NCI-H345 treated with DMSO at 0.1 percent for 48 hours (cell line): Measurements from ENCODE around the gene EPHA2.
"Not testable (repeated sequence)": the region's sequence is repeated elsewhere in the genome, so short reads cannot be mapped to it uniquely, and the experiment has no call there.

Experiments used
- DNase-seq: peaks from one replicate; lab custom pipeline; 2025; ENCODE audit not compliant: unreplicated experiment; lab: John Stamatoyannopoulos, UW

Gene EPHA2

DNA sequence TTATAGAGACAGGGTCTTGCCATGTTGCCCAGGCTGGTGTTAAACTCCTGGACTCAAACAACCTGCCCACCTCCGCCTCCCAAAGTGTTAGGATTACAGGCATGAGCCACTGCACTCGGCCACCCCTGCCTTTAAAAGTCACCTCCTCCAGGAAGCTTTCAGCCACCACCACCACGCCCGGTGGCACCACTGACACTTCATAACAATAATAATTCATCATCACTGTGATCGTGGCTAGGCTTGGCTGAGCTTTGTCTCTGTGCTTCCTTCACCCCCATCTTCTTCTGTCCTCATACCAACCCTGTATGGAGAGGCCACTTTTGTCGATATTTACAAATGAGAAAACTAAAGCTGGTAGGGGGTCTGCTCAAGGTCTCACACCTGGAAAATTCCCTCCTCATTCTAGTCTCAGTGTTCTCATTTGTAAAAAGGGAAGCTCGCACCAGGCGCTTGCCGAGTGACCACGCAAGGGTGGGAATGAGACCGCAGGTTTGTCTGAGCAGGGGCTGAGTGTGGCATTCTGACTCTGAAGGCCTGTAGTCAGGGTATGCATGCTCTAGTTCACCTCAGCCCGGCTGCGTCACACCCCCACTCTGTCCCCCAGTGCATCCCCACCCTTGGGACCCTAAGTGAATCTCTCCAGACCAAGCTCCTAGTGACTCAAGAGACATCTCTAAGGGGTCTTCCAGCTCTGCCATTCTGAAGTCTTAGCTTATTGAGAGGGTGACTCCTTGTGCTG lies 12.9 kb upstream of the EPHA2 start:
- DNase-seq: no peak

GRCh38 chr1:16168144-16168495 lies 12.3 kb upstream of the EPHA2 start:
- not testable (repeated sequence) for DNase-seq

DNA sequence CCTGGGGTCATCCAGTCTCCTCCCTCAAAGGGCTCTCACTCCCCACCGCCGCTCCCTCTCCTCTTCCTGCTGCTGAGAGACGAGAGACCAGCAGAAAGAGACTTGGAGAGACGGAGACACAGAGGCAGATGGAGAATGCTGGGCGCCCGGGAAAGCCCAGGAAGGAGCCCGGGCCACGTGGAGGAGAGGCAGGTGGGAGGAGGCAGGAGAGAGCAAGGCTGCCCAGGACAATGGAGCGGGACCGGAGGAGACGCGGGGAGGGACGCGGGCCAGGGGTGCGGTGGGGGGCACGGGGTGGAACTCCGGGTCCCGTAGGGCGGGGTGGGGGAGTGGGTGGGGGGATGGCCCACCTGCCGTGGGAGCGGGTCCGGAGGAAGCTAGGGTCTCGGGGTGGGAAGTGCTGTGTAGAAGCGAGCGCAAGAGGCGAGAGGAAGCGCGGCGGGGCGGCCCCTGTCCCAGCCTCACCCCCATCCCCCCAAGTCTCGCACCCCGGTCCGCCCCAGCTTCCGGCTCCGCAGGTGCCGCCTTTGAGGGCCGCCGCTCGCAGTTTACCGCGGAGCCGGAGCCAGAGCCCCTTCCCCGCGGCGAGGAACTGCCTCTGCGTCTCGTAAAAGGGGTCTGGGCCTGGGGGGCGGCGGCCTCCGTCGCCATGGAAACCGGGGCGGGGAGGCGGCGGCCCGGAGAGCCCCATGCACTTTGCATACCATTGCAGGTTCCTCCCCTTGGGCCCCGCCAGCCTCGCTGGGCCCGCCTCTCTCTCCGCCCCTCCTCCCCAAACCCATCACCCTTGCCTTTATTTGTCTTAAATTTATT lies 11.7 kb upstream of the EPHA2 start:
- no peak for DNase-seq

GRCh38 chr1:16166117-16166516 lies 10.2 kb upstream of the EPHA2 start:
- no peak for DNase-seq

- DNase-seq: no peak
Measured at GRCh38 chr1:16165548-16165947, 9.7 kb upstream of the EPHA2 start.

DNA sequence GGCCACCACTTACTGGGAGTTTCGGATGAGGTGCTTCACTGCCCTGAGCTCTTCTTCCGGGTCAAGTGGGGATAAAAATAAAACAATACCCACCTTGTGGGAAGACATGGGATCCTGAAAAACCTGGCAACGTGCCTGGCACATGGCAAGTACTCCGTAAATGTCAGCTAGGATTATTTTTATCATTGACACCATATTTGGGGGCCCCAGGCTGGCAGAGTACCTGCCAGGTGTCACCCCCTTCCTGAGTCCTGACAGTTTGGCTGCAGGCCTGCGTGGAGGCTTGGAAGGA lies 9.2 kb upstream of the EPHA2 start:
- no peak for DNase-seq

DNA sequence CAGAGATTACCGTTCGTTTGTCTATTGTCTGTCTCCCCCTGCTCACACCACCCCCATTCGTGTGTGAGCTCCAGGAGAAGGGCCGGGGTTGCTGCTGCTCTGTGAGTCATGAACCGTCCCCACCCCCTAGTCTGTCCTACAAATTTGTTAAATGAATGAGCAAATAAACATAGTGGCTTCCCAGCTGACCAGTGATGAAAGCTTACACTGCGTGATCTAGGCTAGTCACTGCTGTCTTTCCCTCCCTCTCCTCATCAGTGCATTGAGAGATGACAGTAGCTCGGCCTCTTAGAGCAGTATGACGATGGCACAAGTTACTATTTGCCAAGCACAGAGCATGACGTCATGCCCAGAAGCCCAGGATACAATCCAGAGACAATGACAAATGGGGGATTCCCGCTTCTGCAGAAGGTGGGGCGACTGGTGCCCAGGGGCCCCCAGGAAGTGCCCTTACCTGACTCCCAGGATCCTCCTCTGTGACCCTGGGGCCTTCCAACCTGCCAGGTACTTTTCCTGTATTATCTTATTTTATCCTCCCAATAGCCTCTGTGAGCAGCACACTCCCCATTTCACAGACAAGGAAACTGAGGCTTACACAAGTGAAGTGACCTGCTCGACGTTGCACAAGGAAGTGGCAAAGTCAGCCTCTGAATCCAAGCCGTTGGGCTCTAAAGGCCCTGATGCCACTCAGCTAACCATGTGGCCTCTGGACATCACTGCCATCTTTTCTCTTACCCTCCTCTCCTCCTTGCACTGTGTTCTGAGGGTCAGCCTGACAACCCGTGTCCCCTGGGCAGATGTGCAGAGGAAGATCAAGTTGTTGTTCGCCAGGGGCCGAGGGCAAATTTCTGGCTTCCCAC lies 8.6 kb upstream of the EPHA2 start:
- DNase-seq: no peak

- not testable (repeated sequence) for DNase-seq
Measured at GRCh38 chr1:16163608-16164212, 7.8 kb upstream of the EPHA2 start.

DNA sequence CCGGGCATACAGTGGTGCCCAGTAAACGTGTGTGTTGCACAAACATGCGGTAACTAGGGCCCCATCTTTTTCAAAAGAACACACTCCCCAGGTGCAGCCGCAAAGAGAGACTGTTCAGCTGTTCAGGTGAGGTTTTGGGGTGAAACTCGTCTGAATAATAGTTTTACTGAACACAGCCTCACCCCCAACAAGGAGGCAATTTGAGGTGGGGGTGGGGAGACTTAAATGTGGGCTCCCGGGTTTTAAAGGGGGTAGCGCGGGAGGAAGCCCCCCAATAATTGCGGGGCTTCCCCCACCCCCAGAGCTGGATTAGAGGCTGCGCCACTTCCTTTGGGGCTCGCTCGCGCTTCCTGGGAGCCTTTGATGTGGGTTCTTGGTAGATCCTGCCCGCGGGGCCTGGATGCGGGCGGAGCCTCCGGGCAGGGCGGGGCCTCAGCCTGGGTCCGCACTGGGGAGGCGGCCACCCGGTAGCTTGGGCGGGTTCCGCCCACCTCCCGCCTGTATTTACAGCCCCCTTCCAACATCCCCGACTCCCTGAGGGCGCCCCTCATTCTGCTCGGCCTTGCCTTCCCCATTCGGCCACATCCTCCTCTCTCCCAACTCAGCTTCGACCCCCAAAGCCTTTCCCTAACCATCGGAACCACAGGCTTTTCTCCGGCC lies 6.4 kb upstream of the EPHA2 start:
- no peak for DNase-seq

DNA sequence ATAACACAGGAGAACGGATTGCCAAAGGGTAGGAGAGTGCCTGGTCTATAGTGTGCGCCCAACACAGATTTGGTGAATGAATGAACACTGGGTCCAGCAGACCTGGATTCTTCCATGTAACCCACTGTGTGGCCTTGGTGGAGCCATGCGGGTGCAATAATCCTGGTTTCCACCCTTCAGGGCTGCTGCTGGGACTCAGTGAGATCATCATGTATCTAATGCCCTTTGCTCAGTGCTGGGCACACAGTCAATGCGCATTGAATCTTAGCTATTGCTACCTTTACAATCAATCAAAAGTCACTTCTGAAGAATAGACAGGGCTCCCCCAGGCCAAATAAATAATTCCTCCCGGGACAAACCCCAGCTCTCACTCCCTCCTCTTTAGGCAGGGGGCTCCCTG lies 5.8 kb upstream of the EPHA2 start:
- no peak for DNase-seq

DNA sequence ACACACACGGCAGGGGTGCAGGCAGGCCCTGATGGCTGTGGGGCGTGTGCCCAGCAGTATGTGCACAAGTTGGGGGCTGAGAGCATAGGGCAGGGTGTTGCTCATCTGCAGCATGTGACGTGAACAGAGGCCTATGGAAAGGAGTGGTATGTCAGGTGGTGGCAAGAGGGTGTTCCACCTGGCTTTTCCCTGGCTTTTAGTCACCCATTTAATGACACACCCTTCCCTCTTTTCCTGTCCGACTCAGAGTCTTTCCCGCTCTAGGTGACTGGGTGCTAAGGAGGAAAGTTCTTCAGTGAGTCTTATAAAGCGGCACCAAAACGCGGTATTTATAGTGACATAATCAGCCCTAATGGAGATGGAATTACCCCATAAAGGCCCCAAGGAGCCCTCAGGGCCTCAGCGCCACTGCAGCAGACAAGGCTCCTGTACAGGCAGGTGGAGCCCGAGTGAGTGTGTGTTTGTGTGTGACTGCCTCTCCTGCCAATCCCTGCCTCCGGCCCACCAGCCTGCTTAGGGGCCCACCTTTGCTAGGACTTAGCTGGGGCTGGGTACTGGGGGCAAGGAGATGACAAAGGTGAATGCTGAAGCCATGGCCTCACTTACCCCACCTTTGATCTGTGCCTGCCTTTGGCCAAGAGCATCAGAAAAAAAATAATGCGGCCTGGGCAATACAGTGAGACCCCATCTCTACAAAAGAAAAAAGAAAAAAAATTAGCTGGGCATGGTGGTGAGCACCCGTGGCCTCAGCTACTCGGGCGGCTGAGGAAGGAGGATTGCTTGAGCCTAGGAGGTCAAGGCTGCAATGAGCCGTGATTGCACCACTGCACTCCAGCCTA lies 3.3 kb upstream of the EPHA2 start:
- DNase-seq: no peak

DNA sequence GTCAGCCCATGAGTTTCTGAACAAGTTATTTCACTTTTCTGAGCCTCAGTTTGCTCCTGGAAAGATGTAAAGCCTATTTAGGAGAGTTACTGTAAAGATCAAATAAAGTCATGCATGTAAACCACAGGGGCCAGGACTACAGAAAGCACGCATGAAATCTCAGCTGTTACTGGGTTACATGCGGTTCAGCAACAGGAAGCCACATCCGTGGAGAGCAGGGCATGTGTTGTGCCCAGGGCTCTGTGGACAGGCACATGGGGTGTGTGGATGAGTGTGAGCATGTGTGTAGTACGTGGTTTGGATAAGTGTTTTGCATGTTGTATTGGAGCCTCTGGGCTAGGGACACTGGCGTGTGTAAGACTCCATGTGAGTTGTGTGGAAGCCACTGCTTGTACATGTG lies 2.2 kb upstream of the EPHA2 start:
- DNase-seq: no peak

DNA sequence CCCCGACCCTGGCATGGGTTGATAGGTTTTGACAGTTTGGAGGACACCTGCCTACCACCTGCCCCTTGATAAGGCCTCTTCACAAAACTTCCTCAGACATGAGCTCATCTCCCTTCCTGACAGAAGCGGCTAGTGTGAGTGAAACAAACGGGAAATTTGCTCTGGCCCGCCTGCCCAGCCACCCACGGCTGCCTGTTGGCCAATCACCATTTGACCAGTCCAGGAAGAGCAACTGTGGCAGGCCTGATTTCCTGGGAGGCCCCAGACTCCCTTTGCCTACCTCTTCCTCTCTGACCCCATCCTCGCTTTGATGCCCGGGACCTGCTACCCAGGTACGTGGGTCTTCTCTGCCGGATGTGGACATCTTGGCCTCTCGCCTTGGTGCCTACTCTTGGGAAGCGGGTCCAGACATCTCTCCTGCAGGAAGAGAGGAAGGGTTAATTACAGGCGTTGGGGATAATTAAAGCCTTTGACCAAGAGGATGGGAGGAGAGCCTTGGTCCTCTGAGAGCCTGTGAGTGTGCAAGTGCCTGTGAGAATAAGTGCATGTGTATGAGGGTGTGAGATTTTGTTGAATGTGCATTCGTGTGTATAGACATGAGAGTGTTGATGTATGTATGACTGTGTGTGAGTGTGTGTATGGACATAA lies 1.1 kb upstream of the EPHA2 start:
- no peak for DNase-seq

DNA sequence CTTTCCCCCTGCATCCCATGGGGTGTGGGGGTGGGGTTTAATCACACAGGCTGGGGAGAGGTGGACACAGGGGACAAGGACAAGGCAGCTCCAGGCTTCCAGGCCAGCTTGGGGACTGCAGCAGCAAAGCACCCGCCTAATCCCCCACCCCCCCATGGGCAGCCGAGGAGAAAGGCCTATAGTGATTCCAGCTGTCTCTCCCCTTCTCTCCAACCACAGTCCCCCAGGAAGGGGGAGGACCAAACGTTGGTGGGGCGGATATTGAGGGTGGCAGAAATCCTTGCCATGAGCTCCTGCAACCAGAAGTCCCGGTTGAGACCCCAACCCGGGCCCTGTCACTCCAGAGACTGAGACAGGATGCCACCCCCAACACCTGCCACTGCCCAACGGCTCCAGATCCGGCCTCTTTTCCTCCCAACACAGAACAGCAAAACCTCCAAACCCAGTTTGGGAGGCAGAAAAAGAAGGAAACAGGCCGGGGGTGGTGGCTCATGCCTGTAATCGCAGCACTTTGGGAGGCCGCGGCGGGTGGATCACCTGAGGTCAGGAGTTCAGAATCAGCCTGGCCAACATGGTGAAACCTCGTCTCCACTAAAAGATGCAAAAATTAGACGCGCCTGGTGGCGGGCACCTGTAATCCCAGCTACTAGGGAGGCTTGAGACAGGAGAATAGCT lies 1.7 kb downstream of the EPHA2 start:
- DNase-seq: no peak

DNA sequence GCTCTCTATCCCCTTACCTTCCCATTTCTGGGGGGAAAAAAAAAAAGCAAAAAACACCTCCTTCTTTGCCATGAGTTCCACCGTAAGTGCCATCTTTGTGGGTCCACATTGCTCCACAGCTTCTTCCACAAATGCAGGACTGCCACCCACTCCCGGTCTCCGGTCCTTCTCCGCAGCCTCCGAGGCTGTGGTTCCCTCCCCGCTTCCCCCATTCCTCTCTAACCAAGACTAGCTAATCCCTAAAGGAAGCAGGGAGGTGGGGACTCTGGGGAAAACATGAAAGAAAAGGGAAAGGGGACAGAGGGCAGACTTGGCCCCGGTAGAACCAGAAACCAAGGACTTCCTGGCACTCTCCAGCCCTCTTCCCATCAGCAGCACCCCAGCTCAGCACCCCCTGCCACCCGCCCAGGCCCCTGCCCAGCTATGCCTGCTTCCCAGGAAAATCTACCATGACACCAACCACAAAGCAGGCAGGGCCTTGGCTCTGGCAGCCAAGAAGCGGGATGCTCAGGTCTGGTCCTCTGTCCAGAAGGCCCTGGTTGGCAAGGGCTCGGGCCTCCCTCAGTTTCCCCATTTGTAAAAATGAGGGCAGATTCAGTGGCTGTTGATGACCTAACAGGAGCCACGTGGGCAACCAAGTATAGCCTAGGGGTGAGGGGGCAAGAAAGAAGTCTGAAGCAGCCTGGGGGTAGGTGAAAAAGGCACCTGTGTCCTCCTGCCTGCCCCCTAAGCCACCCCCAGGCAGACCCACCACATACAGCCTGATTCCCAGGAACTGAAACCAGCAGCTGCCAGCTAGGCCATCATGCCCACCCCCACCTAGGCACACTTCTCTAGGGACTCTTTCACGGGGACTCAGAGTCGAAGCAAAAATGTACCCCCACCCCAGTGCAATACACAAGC lies 2.5 kb downstream of the EPHA2 start:
- no peak for DNase-seq

- no peak for DNase-seq
Measured at GRCh38 chr1:16152481-16153087, 3.3 kb downstream of the EPHA2 start.

GRCh38 chr1:16151995-16152384 lies 3.9 kb downstream of the EPHA2 start:
- no peak for DNase-seq
